ENCODE results near the gene DRC3. TPM values are rescaled to one million over a fixed set of nuclear protein-coding genes. Genes with fewer than 3 reads are reported as not detected.

Gene DRC3
- total RNA-seq, 1 experiment from 2014 or later: 2.4 TPM

DNA sequence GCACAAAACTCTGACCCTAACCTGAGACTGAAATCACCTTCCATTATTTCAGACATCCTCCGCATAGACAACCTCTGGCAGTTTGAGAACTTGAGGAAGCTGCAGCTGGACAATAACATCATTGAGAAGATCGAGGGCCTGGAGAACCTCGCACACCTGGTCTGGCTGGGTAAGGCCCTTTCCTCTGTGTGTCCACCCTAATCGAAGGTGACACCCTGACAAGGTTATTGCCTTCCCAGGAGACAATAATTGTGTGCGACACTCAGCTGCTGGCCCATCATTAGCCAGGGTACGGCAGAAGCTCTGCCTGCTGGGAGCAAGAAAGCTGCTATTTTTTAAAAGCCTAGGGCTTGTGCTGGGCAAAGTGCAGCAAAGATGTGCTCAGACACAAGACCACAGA, 11.1 kb downstream of the DRC3 start:
- no peaks in the 10 kb centered on the region for H3K9me2 ChIP-seq (ENCODE audit: insufficient read depth)
- H4K20me1 ChIP-seq (ENCODE audit: insufficient read depth): no peaks in the 10 kb centered on the region
- H3K27me3 ChIP-seq (ENCODE audit: insufficient read depth, low read length): no peaks in the 10 kb centered on the region
- TF ChIP-seq ZFX (IDR thresholded peaks at IDR 0.05) (no peak), ZNF274 (IDR thresholded peaks at IDR 0.05; ENCODE audit: low read depth, low read length) (no peak)
- intact Hi-C loops (cut with micrococcal nuclease): no loop called here
- H3K4me3 ChIP-seq (replicated peaks in 1 of 2; ENCODE audit: low read depth in 1 of 2, low read length in 2 of 2): no peak overlapping the region
- no peak overlapping the region for H3K27ac ChIP-seq (ENCODE audit: low read depth, low read length)
- H3K9me3 ChIP-seq (ENCODE audit: control insufficient read depth in 1 of 2, insufficient read depth in 1 of 2, low read depth in 1 of 2, low read length in 2 of 2): no peaks in the 10 kb centered on the region
- H3K79me2 ChIP-seq (ENCODE audit: insufficient read depth, low read length): no peaks in the 10 kb centered on the region
- no peak overlapping the region for H3K9ac ChIP-seq (ENCODE audit: low read length)
- DNase-seq (ENCODE audit: low read depth, low spot score): no peak
- no peak overlapping the region for H2AFZ ChIP-seq (ENCODE audit: low read depth, low read length, poor library complexity, severe bottlenecking)
- ChIA-PET CTCF (no interaction called here), RAD21 (ENCODE audit: low non-redundant PET in 1 of 2, low total read pairs in 2 of 2, uncharacterized antibody in 2 of 2, unreplicated experiment in 2 of 2) (no interaction called here), POLR2A (no interaction called here)
- H3K36me3 ChIP-seq (ENCODE audit: control insufficient read depth in 1 of 2, insufficient read depth in 2 of 2, low read length in 2 of 2): no peaks in the 10 kb centered on the region
- H3K4me2 ChIP-seq (ENCODE audit: low read length): no peak overlapping the region
- H3K4me1 ChIP-seq (ENCODE audit: control insufficient read depth in 1 of 2, insufficient read depth in 2 of 2, low read length in 2 of 2): peaks cover 0 to 6% of the 10 kb centered on the region in 2 experiments; a peak in 1 of 4 replicates
- no peak for ATAC-seq
- BruUV-seq (replicated peaks): no TSS peak

GRCh38 chr17:17985153-17985552, 12.5 kb downstream of the DRC3 start:
- intact Hi-C loops (cut with micrococcal nuclease): no loop called here
- BruUV-seq (replicated peaks): no TSS peak

More at GRCh38 chr17:17985153-17985552, 12.5 kb downstream of the DRC3 start:
- no peak overlapping the region for H3K27ac ChIP-seq (ENCODE audit: low read depth, low read length)
- no peaks in the 10 kb centered on the region for H4K20me1 ChIP-seq (ENCODE audit: insufficient read depth)
- POLR2A ChIA-PET: no interaction called here
- H3K4me1 ChIP-seq (ENCODE audit: control insufficient read depth in 1 of 2, insufficient read depth in 2 of 2, low read length in 2 of 2): peaks cover 2 to 13% of the 10 kb centered on the region in 2 experiments
- H3K4me2 ChIP-seq (ENCODE audit: low read length): no peak overlapping the region
- H3K36me3 ChIP-seq (ENCODE audit: control insufficient read depth in 1 of 2, insufficient read depth in 2 of 2, low read length in 2 of 2): no peaks in the 10 kb centered on the region
- H2AFZ ChIP-seq (ENCODE audit: low read depth, low read length, poor library complexity, severe bottlenecking): no peak overlapping the region
- H3K27me3 ChIP-seq (ENCODE audit: insufficient read depth, low read length): no peaks in the 10 kb centered on the region
- H3K9me2 ChIP-seq (ENCODE audit: insufficient read depth): no peaks in the 10 kb centered on the region
- H3K4me3 ChIP-seq (replicated peaks in 1 of 2; ENCODE audit: low read depth in 1 of 2, low read length in 2 of 2): no peak overlapping the region
- ATAC-seq (no peak), DNase-seq (ENCODE audit: low read depth, low spot score) (no peak)
- H3K9ac ChIP-seq (ENCODE audit: low read length): no peak overlapping the region
- no peaks in the 10 kb centered on the region for H3K79me2 ChIP-seq (ENCODE audit: insufficient read depth, low read length)
- no peak for TF ChIP-seq ZFX (IDR thresholded peaks at IDR 0.05)
- TF ChIP-seq SP1 (IDR thresholded peaks at IDR 0.05; ENCODE audit: low read depth): no peak
- no peak for TF ChIP-seq FOSL1 (IDR thresholded peaks at IDR 0.05; ENCODE audit: low read depth)
- no peak for TF ChIP-seq ZNF274 (IDR thresholded peaks at IDR 0.05; ENCODE audit: low read depth, low read length)
- TF ChIP-seq YY1 (IDR thresholded peaks at IDR 0.05; ENCODE audit: extremely low read depth, insufficient replicate concordance, low read depth, low read length): no peak
- TF ChIP-seq POLR2AphosphoS5 (IDR thresholded peaks at IDR 0.05; ENCODE audit: low read depth, low read length): no peak
- no peaks in the 10 kb centered on the region for H3K9me3 ChIP-seq (ENCODE audit: control insufficient read depth in 1 of 2, insufficient read depth in 1 of 2, low read depth in 1 of 2, low read length in 2 of 2)
- RAD21 ChIA-PET (ENCODE audit: low non-redundant PET in 1 of 2, low total read pairs in 2 of 2, uncharacterized antibody in 2 of 2, unreplicated experiment in 2 of 2): no interaction called here
- CTCF ChIA-PET: interaction anchor here (1.8 kb wide), 1 partner anchor 48 kb away, joined by 4 read pairs; no protein-coding TSS in a partner anchor

Measured in HCT116 (cell line).